Central memory CD4-positive, alpha-beta T cell (primary cell): ENCODE results near the gene SLCO4C1.
"Not testable (repeated sequence)": the region's sequence is repeated elsewhere in the genome, so short reads cannot be mapped to it uniquely, and the experiment has no call there.

ENCODE experiments used
- DNase-seq: peaks from one replicate; pipeline ENCODE4 v3.0.0; 2022
- total RNA-seq, 3 experiments: gene quantifications; one replicate each; lab custom pipeline; 2026; lab: John Stamatoyannopoulos, UW

SLCO4C1 gene
- 0 to 0.39 (median 0.33) reads per million in 3 experiments for total RNA-seq

- peak; percentile 43 for DNase-seq
Observed at GRCh38 chr5:102296178-102296817, at the start of gene SLCO4C1. Gene SLCO4C1, minus strand, starts transcription at chr5:102296284. Its CDS starts 22 bp downstream, at chr5:102296262.

GRCh38 chr5:102341681-102342288 lies 45.7 kb upstream of the SLCO4C1 start:
- no peak for DNase-seq

- DNase-seq: no peak
Observed at GRCh38 chr5:102324714-102325113, 28.6 kb upstream of the SLCO4C1 start.

GRCh38 chr5:102318801-102319200 lies 22.7 kb upstream of the SLCO4C1 start:
- not testable (repeated sequence) for DNase-seq

GRCh38 chr5:102314328-102314727 lies 18.2 kb upstream of the SLCO4C1 start:
- DNase-seq: no peak

GRCh38 chr5:102313912-102314311 lies 17.8 kb upstream of the SLCO4C1 start:
- no peak for DNase-seq

GRCh38 chr5:102312586-102313370 lies 16.7 kb upstream of the SLCO4C1 start:
- no peak for DNase-seq

GRCh38 chr5:102309586-102309985 lies 13.5 kb upstream of the SLCO4C1 start:
- DNase-seq: no peak

- no peak for DNase-seq
Observed at GRCh38 chr5:102307232-102307631, 11.1 kb upstream of the SLCO4C1 start.

GRCh38 chr5:102306121-102306520 lies 10.0 kb upstream of the SLCO4C1 start:
- DNase-seq: no peak

- no peak for DNase-seq
Observed at GRCh38 chr5:102295534-102296177, 428 bp downstream of the SLCO4C1 start.

GRCh38 chr5:102294886-102295395 lies 1.1 kb downstream of the SLCO4C1 start:
- DNase-seq: no peak

- no peak for DNase-seq
Observed at GRCh38 chr5:102290004-102290403, 6.1 kb downstream of the SLCO4C1 start.

- no peak for DNase-seq
Observed at GRCh38 chr5:102289251-102289899, 6.7 kb downstream of the SLCO4C1 start.

GRCh38 chr5:102288630-102289029 lies 7.5 kb downstream of the SLCO4C1 start:
- DNase-seq: no peak

- DNase-seq: no peak
Observed at GRCh38 chr5:102286476-102286875, 9.6 kb downstream of the SLCO4C1 start.

GRCh38 chr5:102283102-102283797 lies 12.8 kb downstream of the SLCO4C1 start:
- DNase-seq: no peak

GRCh38 chr5:102279711-102280110 lies 16.4 kb downstream of the SLCO4C1 start:
- DNase-seq: no peak

- no peak for DNase-seq
Observed at GRCh38 chr5:102278231-102278630, 17.9 kb downstream of the SLCO4C1 start.

GRCh38 chr5:102277144-102277543 lies 18.9 kb downstream of the SLCO4C1 start:
- DNase-seq: no peak

- DNase-seq: no peak
Observed at GRCh38 chr5:102271759-102272158, 24.3 kb downstream of the SLCO4C1 start.

- no peak for DNase-seq
Observed at GRCh38 chr5:102270036-102270435, 26.0 kb downstream of the SLCO4C1 start.
